Central memory CD8-positive, alpha-beta T cell (primary cell): ENCODE measurements around the gene FAM170B.

Experiments
- ATAC-seq: fragments of 150-1000 bp; cut with Tn5 transposase; replicated peaks from 2 replicates; pipeline ENCODE4 v1.10.0; 2022; ENCODE audit warnings: mild to moderate bottlenecking, moderate FRiP score, moderate number of reproducible peaks; ENCODE audit not compliant: poor library complexity, severe bottlenecking; ENCODE audit errors: extremely low read depth
- DNase-seq, 2 donors: peaks; one replicate each; pipeline ENCODE4 v3.0.0; 2021; ENCODE audit warnings: low spot score in 2 of 2
- H3K27ac Mint-ChIP-seq: one replicate; pipeline ENCODE4 v1.8.0; 2022; ENCODE audit warnings: low read depth, mild to moderate bottlenecking, moderate library complexity, mixed read lengths
- H3K27me3 Mint-ChIP-seq: one replicate; pipeline ENCODE4 v1.8.0; 2022; ENCODE audit warnings: mixed read lengths
- H3K36me3 Mint-ChIP-seq: one replicate; pipeline ENCODE4 v1.8.0; 2022; ENCODE audit warnings: mild to moderate bottlenecking, moderate library complexity, mixed read lengths; ENCODE audit not compliant: insufficient read depth
- H3K4me1 Mint-ChIP-seq: one replicate; pipeline ENCODE4 v1.8.0; 2022; ENCODE audit warnings: mixed read lengths
- H3K4me3 Mint-ChIP-seq: one replicate; pipeline ENCODE4 v1.8.0; 2022; ENCODE audit warnings: mild to moderate bottlenecking, moderate library complexity, mixed read lengths
- H3K9me3 Mint-ChIP-seq: one replicate; pipeline ENCODE4 v1.8.0; 2022; ENCODE audit warnings: mixed read lengths

Gene FAM170B

GRCh38 chr10:49139846-49140195, 6.0 kb upstream of the FAM170B start:
- DNase-seq (no peak), ATAC-seq (no peak)
- no peak overlapping the region for H3K4me3 Mint-ChIP-seq
- peaks cover 10% of the 10 kb centered on the region for H3K27me3 Mint-ChIP-seq
- H3K4me1 Mint-ChIP-seq, result peaks cover 6% of the 10 kb centered on the region
- no peak overlapping the region for H3K27ac Mint-ChIP-seq
- no peaks in the 10 kb centered on the region for H3K9me3 Mint-ChIP-seq
- H3K36me3 Mint-ChIP-seq, result no peaks in the 10 kb centered on the region

DNA sequence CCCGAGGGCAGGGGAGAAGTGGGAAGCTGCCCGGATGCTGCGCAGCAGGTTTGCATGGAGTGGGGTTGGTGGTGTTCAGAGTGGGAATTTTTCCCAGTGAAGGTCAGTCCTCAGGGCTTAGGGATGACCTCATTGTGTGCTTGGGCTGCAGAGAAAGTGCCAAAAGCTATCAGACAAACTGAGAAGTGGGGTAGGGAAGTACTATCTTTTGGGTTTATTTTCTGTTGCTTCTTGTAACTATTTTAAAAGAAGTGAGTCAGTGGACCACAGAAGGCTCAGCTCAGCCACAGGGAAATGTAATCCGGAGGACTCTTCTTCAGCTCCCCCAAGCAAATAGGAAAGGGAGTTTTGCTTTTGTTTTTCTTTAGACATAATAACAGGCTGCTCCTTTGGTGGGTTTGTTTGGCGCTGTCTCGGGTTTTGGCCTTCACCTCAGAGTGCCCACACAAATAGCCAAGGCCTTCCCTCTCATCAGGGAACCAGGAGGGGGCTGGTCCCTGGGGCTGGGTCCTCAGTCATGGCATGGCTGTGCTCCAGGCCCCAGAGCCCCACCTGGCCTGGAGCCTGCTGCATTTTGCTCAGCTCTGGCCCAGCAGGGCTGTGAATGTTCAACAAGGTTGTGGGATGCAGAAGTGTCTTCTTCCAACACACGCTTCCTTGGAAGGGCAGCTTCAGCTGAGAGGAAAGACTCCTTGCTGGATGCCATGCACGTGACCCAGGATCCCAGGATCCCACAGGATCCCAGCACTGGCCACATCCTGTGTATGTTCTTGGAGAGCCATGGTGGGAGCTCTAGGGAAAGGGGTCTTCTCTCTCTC, 5.4 kb upstream of the FAM170B start:
- ATAC-seq (no peak), DNase-seq (no peak)
- Mint-ChIP-seq H3K9me3 (no peaks in the 10 kb centered on the region), H3K4me3 (no peak overlapping the region), H3K36me3 (no peaks in the 10 kb centered on the region), H3K27ac (no peak overlapping the region), H3K4me1 (peaks cover 6% of the 10 kb centered on the region), H3K27me3 (peaks cover 15% of the 10 kb centered on the region)

DNA sequence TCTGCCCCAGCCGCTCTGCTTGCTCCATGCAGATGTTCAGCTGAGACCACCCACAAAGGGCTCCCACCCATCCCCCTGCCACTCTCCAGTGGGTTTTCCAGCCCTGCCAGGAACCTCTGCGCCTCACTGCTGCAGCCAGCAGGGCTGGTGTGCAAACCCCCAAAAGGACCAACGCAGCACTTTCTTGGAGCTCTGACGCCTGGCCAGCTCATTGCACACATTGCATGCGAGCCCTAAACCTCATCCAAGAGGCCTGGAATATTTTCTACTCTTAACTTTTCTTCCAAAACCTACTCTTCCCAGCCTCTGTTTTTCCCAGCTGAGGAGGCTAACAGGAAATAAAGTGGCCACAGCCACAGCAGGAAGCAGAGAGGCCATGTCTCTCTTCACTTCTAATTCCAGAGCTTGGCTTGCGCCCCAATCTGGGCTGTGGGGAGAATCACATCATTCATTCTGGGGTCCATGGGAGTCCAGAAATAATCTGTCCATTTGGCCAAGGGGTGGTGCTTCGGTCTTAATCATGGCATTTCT, 4.6 kb upstream of the FAM170B start:
- Mint-ChIP-seq H3K4me1 (peaks cover 6% of the 10 kb centered on the region), H3K36me3 (no peaks in the 10 kb centered on the region), H3K9me3 (no peaks in the 10 kb centered on the region), H3K4me3 (no peak overlapping the region), H3K27ac (no peak overlapping the region), H3K27me3 (peaks cover 20% of the 10 kb centered on the region)
- ATAC-seq, result no peak
- DNase-seq, result no peak

DNA sequence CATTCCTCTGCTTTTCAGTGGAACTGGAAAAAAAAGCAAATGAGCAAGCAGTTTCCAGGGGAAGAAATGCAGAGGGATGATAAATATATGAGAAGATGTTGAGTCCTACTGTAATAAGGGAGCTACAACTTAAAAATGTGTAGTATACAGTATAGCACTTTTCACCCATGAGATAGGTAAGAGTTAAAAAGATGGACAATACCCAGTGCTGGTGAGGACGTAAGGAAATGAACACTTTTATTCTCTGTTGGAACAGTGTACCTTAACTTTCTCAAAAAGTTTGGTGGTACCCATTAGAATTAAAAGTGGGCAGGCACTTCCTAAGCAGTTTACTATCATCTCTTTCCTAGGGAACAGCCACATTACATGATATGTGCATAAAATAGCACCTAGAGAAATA, 2.7 kb upstream of the FAM170B start:
- ATAC-seq (no peak), DNase-seq (no peak)
- Mint-ChIP-seq H3K9me3 (no peaks in the 10 kb centered on the region), H3K36me3 (no peaks in the 10 kb centered on the region), H3K27me3 (peaks cover 20% of the 10 kb centered on the region), H3K4me1 (peaks cover 6% of the 10 kb centered on the region), H3K27ac (no peak overlapping the region), H3K4me3 (no peak overlapping the region)

- H3K27ac Mint-ChIP-seq, result no peak overlapping the region
- no peaks in the 10 kb centered on the region for H3K36me3 Mint-ChIP-seq
- H3K4me3 Mint-ChIP-seq, result no peak overlapping the region
- H3K27me3 Mint-ChIP-seq, result peaks cover 20% of the 10 kb centered on the region
- H3K9me3 Mint-ChIP-seq, result no peaks in the 10 kb centered on the region
- no peak for DNase-seq
- H3K4me1 Mint-ChIP-seq, result peaks cover 6% of the 10 kb centered on the region
- ATAC-seq, result no peak
These were observed 1.9 kb upstream of the FAM170B start for GRCh38 chr10:49135575-49136313.

DNA sequence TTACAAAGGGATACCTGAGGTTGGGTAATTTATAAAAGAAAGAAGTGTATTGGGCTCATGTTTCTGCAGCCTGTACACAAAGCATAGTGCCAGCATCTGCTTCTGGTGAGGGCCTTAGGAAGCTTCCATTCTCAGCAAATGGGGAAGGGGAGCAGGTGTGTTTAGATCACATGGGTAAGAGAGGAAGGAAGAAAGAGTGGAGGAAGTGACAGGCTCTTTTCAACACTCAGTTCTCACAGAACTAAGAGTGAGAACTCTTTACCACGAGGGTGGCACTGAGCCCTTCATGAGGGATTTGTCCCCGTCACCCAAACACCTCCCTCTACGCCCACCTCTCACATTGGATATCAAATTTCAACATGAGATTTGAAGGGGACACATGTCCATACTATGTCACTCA, 506 bp upstream of the FAM170B start:
- Mint-ChIP-seq H3K4me1 (peaks cover 6% of the 10 kb centered on the region), H3K36me3 (no peaks in the 10 kb centered on the region), H3K27me3 (peaks cover 28% of the 10 kb centered on the region), H3K9me3 (peaks cover 6% of the 10 kb centered on the region), H3K27ac (no peak overlapping the region), H3K4me3 (no peak overlapping the region)
- ATAC-seq (no peak), DNase-seq (no peak)

DNA sequence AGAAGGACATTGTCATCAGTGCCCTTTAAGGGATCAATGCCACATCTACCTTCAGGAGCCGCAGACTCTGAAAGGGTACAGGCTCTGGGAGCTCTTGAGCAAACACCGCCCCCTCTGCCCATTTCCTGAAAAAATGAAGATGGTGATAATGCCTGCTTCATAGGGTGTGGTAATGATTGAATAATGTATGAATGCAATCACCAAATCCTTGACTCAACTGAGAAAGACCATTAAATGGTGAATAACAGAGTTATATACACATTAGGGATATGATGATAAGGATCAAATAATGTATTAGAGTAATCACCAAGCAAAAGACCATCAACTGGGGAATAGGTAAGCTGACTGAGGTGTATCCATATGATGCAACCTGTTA, 1.5 kb downstream of the FAM170B start:
- ATAC-seq, result no peak
- DNase-seq, result no peak
- Mint-ChIP-seq H3K27me3 (peaks cover 44% of the 10 kb centered on the region), H3K4me1 (peaks cover 6% of the 10 kb centered on the region), H3K36me3 (no peaks in the 10 kb centered on the region), H3K27ac (no peak overlapping the region), H3K4me3 (no peak overlapping the region), H3K9me3 (peaks cover 11% of the 10 kb centered on the region)

GRCh38 chr10:49131507-49132361, 2.1 kb downstream of the FAM170B start:
- H3K4me3 Mint-ChIP-seq, result no peak overlapping the region
- no peak overlapping the region for H3K27ac Mint-ChIP-seq
- H3K27me3 Mint-ChIP-seq, result peaks cover 44% of the 10 kb centered on the region
- no peaks in the 10 kb centered on the region for H3K36me3 Mint-ChIP-seq
- ATAC-seq (no peak), DNase-seq (no peak)
- H3K4me1 Mint-ChIP-seq, result peaks cover 6% of the 10 kb centered on the region
- peaks cover 11% of the 10 kb centered on the region for H3K9me3 Mint-ChIP-seq

DNA sequence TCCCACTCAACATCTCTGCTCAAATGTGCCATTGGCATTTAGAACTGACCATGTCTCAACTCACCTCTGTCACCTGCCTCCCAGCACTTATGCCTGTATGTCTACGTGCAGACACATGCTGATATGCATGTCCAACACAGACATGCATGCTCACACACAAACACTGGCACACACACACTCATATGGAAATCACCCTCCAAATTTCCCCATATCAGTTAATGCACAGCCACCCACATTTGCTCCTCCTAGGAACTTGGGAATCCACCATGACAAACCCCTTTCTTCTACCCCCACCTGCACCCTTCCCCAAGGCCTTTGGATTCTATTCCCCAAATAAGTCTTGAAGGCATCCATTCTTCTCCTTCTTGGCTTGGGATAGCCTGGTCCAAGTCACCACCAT, 4.4 kb downstream of the FAM170B start:
- Mint-ChIP-seq H3K4me3 (no peak overlapping the region), H3K9me3 (peaks cover 11% of the 10 kb centered on the region), H3K27me3 (peaks cover 30% of the 10 kb centered on the region), H3K27ac (no peak overlapping the region), H3K4me1 (no peaks in the 10 kb centered on the region), H3K36me3 (no peaks in the 10 kb centered on the region)
- DNase-seq (no peak), ATAC-seq (no peak)

DNA sequence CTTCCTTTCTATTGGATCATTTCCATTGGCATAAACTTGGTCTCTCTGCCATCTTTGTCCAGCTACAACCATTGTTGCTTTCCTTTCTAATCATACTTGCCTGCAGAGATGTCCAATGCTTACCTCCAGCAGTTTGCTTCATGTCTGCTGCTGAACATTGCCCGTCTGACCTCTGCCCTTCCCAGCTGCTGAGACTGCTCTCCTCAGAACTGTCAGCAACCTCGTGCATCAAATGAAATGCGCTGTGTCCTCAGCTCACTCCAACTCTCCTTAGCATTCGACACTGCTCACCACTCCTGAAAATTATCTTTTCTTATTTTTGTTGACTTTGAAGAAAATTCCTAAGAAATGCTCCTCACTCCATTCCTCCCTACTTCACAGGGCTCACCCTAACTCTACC, 5.0 kb downstream of the FAM170B start:
- Mint-ChIP-seq H3K4me1 (no peaks in the 10 kb centered on the region), H3K36me3 (no peaks in the 10 kb centered on the region), H3K9me3 (peaks cover 11% of the 10 kb centered on the region), H3K27ac (no peak overlapping the region), H3K27me3 (peaks cover 25% of the 10 kb centered on the region), H3K4me3 (no peak overlapping the region)
- DNase-seq (no peak), ATAC-seq (no peak)

DNA sequence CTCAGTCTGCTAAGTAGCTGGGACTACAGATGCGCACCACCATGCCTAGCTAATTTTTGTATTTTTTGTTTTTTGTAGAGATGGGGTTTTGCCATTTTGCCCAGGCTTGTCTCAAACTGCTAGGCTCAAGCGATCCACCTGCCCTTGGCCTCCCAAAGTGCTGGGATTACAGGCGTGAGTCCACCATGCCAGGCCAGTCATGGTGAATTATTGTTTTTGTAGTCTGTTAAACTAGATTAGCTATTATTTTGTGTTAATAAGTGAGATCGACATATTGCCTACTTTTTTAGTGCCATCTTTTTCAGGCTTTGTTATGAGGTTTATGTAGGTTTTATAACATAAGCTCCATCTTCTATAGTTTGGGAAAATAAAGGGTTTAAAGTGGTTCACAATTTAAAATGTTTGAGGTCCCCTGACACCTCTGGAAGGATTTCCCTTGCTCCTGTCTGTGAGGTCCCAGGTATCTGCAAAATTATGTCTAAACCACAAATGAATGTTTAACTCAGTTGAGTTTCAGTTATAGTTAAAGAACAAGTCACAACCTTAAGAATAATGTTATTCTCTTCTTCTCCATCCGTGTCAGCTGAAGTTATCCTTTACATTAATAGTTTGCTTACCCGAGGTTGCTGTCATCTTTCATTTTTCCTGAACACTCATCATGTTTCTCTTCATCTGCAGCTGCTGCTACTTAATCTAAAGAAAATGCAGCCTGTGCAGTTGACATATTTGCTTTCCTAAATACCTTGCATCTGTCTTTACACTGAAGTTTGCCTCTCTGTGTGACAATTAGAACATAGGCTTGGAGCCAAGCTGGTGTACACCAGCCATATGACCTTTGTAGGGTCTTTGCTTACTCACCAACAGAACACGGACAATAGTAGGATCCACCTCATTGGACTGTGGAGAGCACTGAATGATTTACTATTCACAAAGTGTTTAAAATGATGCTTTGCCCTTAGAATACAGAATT, 9.6 kb downstream of the FAM170B start:
- DNase-seq (no peak), ATAC-seq (no peak)
- no peaks in the 10 kb centered on the region for H3K36me3 Mint-ChIP-seq
- H3K4me3 Mint-ChIP-seq, result no peak overlapping the region
- H3K27me3 Mint-ChIP-seq, result peaks cover 33% of the 10 kb centered on the region
- no peak overlapping the region for H3K27ac Mint-ChIP-seq
- H3K9me3 Mint-ChIP-seq, result peaks cover 4% of the 10 kb centered on the region
- no peaks in the 10 kb centered on the region for H3K4me1 Mint-ChIP-seq

DNA sequence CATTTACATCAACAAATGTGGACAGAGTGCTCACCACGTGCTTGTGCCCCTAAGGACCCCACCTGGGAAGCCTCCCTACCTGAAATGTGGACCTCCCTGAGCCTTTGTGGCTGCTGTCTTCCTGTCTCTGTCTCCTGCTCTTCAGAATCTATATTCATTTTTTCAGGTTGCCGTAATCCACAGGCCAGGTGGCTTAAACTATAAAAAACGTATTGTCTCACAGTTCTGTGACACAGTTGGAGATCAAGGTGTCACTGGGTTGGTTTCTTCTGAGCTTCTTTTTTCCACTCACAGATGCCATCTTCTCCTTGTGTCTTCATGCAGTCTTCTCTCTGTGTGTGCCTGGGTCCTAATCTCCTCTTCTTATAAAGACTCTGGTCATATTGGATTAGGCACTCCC, 12.9 kb downstream of the FAM170B start:
- DNase-seq, result no peak
- H3K36me3 Mint-ChIP-seq, result no peaks in the 10 kb centered on the region
- H3K9me3 Mint-ChIP-seq, result no peaks in the 10 kb centered on the region
- H3K4me3 Mint-ChIP-seq, result no peak overlapping the region
- H3K4me1 Mint-ChIP-seq, result no peaks in the 10 kb centered on the region
- H3K27ac Mint-ChIP-seq, result no peak overlapping the region
- H3K27me3 Mint-ChIP-seq, result peaks cover 27% of the 10 kb centered on the region
- no peak for ATAC-seq
